Gastrocnemius medialis (tissue), 4 donors: ENCODE measurements around the gene KIF26B. TPM values are rescaled to one million over a fixed set of nuclear protein-coding genes. Genes with fewer than 3 reads are reported as not detected.

Experiments used
- ATAC-seq, 2 donors: fragments of 150-250 bp; one replicate each; pipeline ENCODE4 v1.9.1; 2016
- DNase-seq, 2 donors: peaks; one replicate each; pipeline ENCODE4 v3.0.0-alpha.2; 2019
- H3K27ac ChIP-seq, 4 donors: fragments of 200-600 bp; sonication (generic); 1 replicate in 1 of 4; 2 replicates in 3 of 4; pipeline ENCODE4 v1.5.1; 2016 to 2018; ENCODE audit warnings: mild to moderate bottlenecking in 2 of 4, moderate library complexity in 1 of 4
- H3K27me3 ChIP-seq, 3 donors: fragments of 200-600 bp; sonication (generic) in 2 of 3; 1 replicate in 1 of 3; 2 replicates in 2 of 3; pipeline versions ENCODE4 v1.5.1 to v1.6.0; 2016 to 2019; ENCODE audit warnings: mild to moderate bottlenecking in 1 of 3, moderate library complexity in 1 of 3
- H3K36me3 ChIP-seq, 2 donors: fragments of 200-600 bp; sonication (generic) in 1 of 2; one replicate each; pipeline ENCODE4 v1.5.1; 2017 to 2018
- H3K4me1 ChIP-seq, 2 donors: fragments of 200-600 bp; sonication (generic) in 1 of 2; one replicate each; pipeline ENCODE4 v1.5.1; 2016 to 2017; ENCODE audit warnings: mild to moderate bottlenecking in 2 of 2
- H3K4me3 ChIP-seq, 4 donors: fragments of 200-600 bp; sonication (generic) in 3 of 4; 1 replicate in 1 of 4; 2 replicates in 3 of 4; pipeline ENCODE4 v1.5.1; 2016 to 2019; ENCODE audit warnings: mild to moderate bottlenecking in 2 of 4
- H3K9me3 ChIP-seq, 3 donors: fragments of 200-600 bp; sonication (generic) in 2 of 3; 1 replicate in 1 of 3; 2 replicates in 2 of 3; pipeline ENCODE4 v1.5.1; 2016 to 2019
- CTCF ChIP-seq, 5 experiments: fragments of 450-650 bp in 3 of 5; fragments of 200-600 bp in 2 of 5; sonication (generic) in 2 of 5; IDR thresholded peaks in 4 of 5; conservative IDR thresholded peaks in 1 of 5; 1 replicate in 4 of 5; 2 replicates in 1 of 5; pipeline ENCODE4 v1.5.1; 2016 to 2019; ENCODE audit warnings: antibody characterized with exemption in 5 of 5, mild to moderate bottlenecking in 3 of 5, moderate library complexity in 3 of 5
- POLR2A ChIP-seq, 2 donors: fragments of 450-650 bp; IDR thresholded peaks; one replicate each; pipeline ENCODE4 v1.6.1; 2017; ENCODE audit warnings: antibody characterized with exemption in 2 of 2, mild to moderate bottlenecking in 2 of 2, moderate library complexity in 2 of 2
- in situ Hi-C, 4 donors: fragments of 200-750 bp; cut with MboI; loops; one replicate each; pipeline versions ENCODE4 v1.15.0 to v1.8.0; 2017; ENCODE audit warnings: low sequenced_read_pairs in 4 of 4
- intact Hi-C: fragments of 100-400 bp; cut with DNase I; formaldehyde crosslinking; loops from one replicate; pipeline ENCODE4 v1.15.1; 2023; ENCODE audit warnings: low total_unique reads
- total RNA-seq, 4 donors: library from RNA; depleted of rRNA; stranded (reverse); fragments of >200 nt; gene quantifications; one replicate each; pipeline versions ENCODE4 v1.1.0 to v1.2.3, GENCODE V29; 2016

Gene KIF26B
- total RNA-seq, 4 donors from 2014 or later, result 0.02 to 0.20 (median 0.10) TPM; not detected in 1

- ATAC-seq (no peak), DNase-seq (no peak)
- no peak overlapping the region for H3K4me3 ChIP-seq
- no peak for TF ChIP-seq POLR2A (IDR thresholded peaks at IDR 0.05)
- no peak for TF ChIP-seq CTCF (IDR thresholded peaks at IDR 0.05 in 4 of 5, conservative IDR thresholded peaks at IDR 0.05 in 1 of 5)
- H3K4me1 ChIP-seq, result no peaks in the 10 kb centered on the region
- H3K9me3 ChIP-seq, result no peaks in the 10 kb centered on the region
- no peak overlapping the region for H3K27ac ChIP-seq
- peaks cover 0 to 9% of the 10 kb centered on the region in 2 donors for H3K36me3 ChIP-seq
- peaks cover 0 to 2% (median 0%) of the 10 kb centered on the region in 3 donors for H3K27me3 ChIP-seq
- intact Hi-C loops, result no loop called here
- in situ Hi-C loops, result no loop called here
These were observed 30.5 kb upstream of the KIF26B start for GRCh38 chr1:245124241-245124640.

DNA sequence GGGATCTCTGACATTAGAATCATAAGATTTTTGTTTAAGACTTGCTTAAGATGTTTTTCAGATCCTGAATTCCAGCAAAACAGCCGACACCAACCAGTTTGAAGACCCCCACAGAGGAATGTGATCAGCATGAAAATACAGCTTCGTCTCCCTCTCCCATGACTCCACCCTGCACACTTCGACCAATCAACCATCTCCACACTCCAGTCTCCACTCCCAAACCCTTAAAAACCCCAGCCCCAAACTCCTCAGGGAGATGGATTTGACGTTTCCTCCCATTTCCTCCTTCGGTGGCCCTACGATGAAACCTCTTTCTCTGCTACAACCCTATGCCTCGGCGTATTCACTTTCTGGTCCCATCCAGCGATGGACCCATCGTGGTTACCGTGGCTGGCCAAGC, 30.1 kb upstream of the KIF26B start:
- ATAC-seq (no peak), DNase-seq (no peak)
- Histone ChIP-seq H3K27ac (no peak overlapping the region), H3K27me3 (peaks cover 0 to 5% (median 0%) of the 10 kb centered on the region in 3 donors), H3K4me1 (no peaks in the 10 kb centered on the region), H3K36me3 (peaks cover 0 to 9% of the 10 kb centered on the region in 2 donors), H3K4me3 (no peak overlapping the region), H3K9me3 (no peaks in the 10 kb centered on the region)
- no peak for TF ChIP-seq POLR2A (IDR thresholded peaks at IDR 0.05)
- TF ChIP-seq CTCF (IDR thresholded peaks at IDR 0.05 in 4 of 5, conservative IDR thresholded peaks at IDR 0.05 in 1 of 5), result no peak
- in situ Hi-C loops, result no loop called here
- intact Hi-C loops, result no loop called here

DNA sequence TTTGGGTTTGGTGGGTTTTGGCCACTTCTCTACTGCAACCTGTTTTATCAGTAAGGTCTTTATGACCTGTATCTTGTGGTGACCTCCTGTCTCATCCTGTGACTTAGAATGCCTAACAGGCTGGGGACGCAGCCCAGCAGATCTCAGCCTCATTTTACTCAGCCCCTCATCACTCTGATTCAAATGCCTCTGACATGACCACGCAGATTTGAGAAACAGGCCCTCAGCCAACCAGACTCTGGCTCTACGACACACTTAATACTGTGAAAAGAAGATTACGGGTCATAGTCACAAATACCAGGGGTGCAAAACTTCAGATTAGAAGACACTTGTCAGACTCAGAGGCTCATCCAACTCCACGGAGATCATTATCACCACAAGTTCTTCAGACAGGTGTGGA, 28.3 kb upstream of the KIF26B start:
- Histone ChIP-seq H3K27me3 (peaks cover 0 to 17% (median 4%) of the 10 kb centered on the region in 3 donors), H3K36me3 (peaks cover 0 to 9% of the 10 kb centered on the region in 2 donors), H3K27ac (no peak overlapping the region), H3K4me3 (no peak overlapping the region), H3K4me1 (no peaks in the 10 kb centered on the region), H3K9me3 (no peaks in the 10 kb centered on the region)
- no peak for ATAC-seq
- in situ Hi-C loops (no loop called here), intact Hi-C loops (no loop called here)
- DNase-seq, result no peak
- TF ChIP-seq CTCF (IDR thresholded peaks at IDR 0.05 in 4 of 5, conservative IDR thresholded peaks at IDR 0.05 in 1 of 5) (no peak), POLR2A (IDR thresholded peaks at IDR 0.05) (no peak)

GRCh38 chr1:245128381-245129101, 26.2 kb upstream of the KIF26B start:
- in situ Hi-C loops (no loop called here), intact Hi-C loops (no loop called here)
- H3K27ac ChIP-seq, result no peak overlapping the region
- DNase-seq, result no peak
- no peaks in the 10 kb centered on the region for H3K4me1 ChIP-seq
- no peak for ATAC-seq
- peaks cover 0 to 8% of the 10 kb centered on the region in 2 donors for H3K36me3 ChIP-seq
- no peak overlapping the region for H3K4me3 ChIP-seq
- TF ChIP-seq POLR2A (IDR thresholded peaks at IDR 0.05) (no peak), CTCF (IDR thresholded peaks at IDR 0.05 in 4 of 5, conservative IDR thresholded peaks at IDR 0.05 in 1 of 5) (no peak)
- no peaks in the 10 kb centered on the region for H3K9me3 ChIP-seq
- peaks cover 0 to 21% (median 18%) of the 10 kb centered on the region in 3 donors for H3K27me3 ChIP-seq
